Measurements from ENCODE around the gene INPP4A.

DNA sequence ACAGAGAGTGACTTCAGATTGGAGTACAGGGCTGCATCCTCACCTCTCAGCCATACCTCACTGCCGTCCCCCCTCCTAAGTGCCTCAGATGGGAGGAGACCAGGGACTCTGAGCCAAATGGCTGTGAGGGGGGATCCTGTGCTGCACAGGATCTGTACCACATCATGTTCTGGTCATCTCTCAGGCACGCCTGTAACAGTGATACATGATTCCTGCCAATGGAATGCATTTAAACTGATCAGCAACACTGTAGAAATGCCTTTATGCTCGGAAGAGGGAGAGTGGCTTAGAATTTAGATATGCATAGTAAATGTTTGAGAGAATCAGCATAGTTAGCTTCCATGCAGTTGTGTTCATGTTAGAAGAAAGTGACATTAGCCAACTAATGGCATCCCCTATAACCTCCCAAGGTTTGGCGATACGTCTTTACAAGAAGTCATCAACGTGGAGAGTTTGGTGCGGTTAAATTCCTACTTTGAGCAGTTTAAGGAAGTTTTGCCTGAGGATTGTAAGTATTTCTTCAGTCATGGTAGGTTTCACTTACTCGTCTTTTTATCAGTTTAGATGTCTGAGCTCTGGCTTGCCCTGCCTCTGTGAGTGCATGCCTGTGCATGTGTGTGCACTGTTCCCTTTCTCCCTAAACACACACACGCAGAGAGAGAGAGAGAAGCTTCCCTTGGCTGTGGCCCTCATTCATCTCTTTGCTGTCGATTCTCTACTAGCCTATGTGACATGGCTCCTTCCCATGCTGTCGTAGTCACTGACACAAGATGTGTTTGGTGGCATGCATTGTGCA is 123.7 kb downstream of the INPP4A start:
- TF ChIP-seq, protein P1, sequence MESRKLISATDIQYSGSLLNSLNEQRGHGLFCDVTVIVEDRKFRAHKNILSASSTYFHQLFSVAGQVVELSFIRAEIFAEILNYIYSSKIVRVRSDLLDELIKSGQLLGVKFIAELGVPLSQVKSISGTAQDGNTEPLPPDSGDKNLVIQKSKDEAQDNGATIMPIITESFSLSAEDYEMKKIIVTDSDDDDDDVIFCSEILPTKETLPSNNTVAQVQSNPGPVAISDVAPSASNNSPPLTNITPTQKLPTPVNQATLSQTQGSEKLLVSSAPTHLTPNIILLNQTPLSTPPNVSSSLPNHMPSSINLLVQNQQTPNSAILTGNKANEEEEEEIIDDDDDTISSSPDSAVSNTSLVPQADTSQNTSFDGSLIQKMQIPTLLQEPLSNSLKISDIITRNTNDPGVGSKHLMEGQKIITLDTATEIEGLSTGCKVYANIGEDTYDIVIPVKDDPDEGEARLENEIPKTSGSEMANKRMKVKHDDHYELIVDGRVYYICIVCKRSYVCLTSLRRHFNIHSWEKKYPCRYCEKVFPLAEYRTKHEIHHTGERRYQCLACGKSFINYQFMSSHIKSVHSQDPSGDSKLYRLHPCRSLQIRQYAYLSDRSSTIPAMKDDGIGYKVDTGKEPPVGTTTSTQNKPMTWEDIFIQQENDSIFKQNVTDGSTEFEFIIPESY (IDR thresholded peaks at IDR 0.05; ENCODE audit: borderline replicate concordance, low read depth), result no peak
- TF ChIP-seq, protein P2, sequence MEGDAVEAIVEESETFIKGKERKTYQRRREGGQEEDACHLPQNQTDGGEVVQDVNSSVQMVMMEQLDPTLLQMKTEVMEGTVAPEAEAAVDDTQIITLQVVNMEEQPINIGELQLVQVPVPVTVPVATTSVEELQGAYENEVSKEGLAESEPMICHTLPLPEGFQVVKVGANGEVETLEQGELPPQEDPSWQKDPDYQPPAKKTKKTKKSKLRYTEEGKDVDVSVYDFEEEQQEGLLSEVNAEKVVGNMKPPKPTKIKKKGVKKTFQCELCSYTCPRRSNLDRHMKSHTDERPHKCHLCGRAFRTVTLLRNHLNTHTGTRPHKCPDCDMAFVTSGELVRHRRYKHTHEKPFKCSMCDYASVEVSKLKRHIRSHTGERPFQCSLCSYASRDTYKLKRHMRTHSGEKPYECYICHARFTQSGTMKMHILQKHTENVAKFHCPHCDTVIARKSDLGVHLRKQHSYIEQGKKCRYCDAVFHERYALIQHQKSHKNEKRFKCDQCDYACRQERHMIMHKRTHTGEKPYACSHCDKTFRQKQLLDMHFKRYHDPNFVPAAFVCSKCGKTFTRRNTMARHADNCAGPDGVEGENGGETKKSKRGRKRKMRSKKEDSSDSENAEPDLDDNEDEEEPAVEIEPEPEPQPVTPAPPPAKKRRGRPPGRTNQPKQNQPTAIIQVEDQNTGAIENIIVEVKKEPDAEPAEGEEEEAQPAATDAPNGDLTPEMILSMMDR (IDR thresholded peaks at IDR 0.05), result no peak
- TF ChIP-seq RAD21 (IDR thresholded peaks at IDR 0.05; ENCODE audit: low read length) (no peak), SIN3A (IDR thresholded peaks at IDR 0.05; ENCODE audit: borderline replicate concordance, low read depth, low read length) (no peak), POLR2AphosphoS5 (IDR thresholded peaks at IDR 0.05; ENCODE audit: low read depth, low read length) (no peak), FOXM1 (IDR thresholded peaks at IDR 0.05; ENCODE audit: low read depth) (no peak), RFX5 (IDR thresholded peaks at IDR 0.05; ENCODE audit: low read length) (no peak), EP300 (IDR thresholded peaks at IDR 0.05; ENCODE audit: borderline replicate concordance in 1 of 2, low read depth in 1 of 2, low read length in 1 of 2) (no peak), RCOR1 (IDR thresholded peaks at IDR 0.05; ENCODE audit: low read length) (no peak)
- TF ChIP-seq, protein P3, sequence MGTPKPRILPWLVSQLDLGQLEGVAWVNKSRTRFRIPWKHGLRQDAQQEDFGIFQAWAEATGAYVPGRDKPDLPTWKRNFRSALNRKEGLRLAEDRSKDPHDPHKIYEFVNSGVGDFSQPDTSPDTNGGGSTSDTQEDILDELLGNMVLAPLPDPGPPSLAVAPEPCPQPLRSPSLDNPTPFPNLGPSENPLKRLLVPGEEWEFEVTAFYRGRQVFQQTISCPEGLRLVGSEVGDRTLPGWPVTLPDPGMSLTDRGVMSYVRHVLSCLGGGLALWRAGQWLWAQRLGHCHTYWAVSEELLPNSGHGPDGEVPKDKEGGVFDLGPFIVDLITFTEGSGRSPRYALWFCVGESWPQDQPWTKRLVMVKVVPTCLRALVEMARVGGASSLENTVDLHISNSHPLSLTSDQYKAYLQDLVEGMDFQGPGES (IDR thresholded peaks at IDR 0.05; ENCODE audit: low read depth, low read length), result no peak
- TF ChIP-seq, protein P4, sequence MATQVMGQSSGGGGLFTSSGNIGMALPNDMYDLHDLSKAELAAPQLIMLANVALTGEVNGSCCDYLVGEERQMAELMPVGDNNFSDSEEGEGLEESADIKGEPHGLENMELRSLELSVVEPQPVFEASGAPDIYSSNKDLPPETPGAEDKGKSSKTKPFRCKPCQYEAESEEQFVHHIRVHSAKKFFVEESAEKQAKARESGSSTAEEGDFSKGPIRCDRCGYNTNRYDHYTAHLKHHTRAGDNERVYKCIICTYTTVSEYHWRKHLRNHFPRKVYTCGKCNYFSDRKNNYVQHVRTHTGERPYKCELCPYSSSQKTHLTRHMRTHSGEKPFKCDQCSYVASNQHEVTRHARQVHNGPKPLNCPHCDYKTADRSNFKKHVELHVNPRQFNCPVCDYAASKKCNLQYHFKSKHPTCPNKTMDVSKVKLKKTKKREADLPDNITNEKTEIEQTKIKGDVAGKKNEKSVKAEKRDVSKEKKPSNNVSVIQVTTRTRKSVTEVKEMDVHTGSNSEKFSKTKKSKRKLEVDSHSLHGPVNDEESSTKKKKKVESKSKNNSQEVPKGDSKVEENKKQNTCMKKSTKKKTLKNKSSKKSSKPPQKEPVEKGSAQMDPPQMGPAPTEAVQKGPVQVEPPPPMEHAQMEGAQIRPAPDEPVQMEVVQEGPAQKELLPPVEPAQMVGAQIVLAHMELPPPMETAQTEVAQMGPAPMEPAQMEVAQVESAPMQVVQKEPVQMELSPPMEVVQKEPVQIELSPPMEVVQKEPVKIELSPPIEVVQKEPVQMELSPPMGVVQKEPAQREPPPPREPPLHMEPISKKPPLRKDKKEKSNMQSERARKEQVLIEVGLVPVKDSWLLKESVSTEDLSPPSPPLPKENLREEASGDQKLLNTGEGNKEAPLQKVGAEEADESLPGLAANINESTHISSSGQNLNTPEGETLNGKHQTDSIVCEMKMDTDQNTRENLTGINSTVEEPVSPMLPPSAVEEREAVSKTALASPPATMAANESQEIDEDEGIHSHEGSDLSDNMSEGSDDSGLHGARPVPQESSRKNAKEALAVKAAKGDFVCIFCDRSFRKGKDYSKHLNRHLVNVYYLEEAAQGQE (IDR thresholded peaks at IDR 0.05; ENCODE audit: low read depth, low read length), result no peak
- TF ChIP-seq, protein P5, sequence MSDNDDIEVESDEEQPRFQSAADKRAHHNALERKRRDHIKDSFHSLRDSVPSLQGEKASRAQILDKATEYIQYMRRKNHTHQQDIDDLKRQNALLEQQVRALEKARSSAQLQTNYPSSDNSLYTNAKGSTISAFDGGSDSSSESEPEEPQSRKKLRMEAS (IDR thresholded peaks at IDR 0.05; ENCODE audit: low read depth), result no peak

Data from SK-N-SH (cell line).